CD4-positive, alpha-beta T cell (primary cell): ENCODE results near the gene BTBD16. TPM values are rescaled to one million over a fixed set of nuclear protein-coding genes. Genes with fewer than 3 reads are reported as not detected.

ENCODE experiments used
- ATAC-seq: fragments of 200-7000 bp; cut with Tn5 transposase; one replicate; pipeline ENCODE4 v1.10.0; 2022; ENCODE audit warnings: mild to moderate bottlenecking; ENCODE audit not compliant: poor library complexity
- CTCF ChIA-PET: fragments of 350-600 bp; sonication (Branson Sonifier 250); formaldehyde crosslinking; loops from one replicate; lab custom pipeline; 2021; ENCODE audit warnings: antibody characterized with exemption, inconsistent platforms; lab: Charles Lee
- POLR2A ChIA-PET: fragments of 350-600 bp; sonication (Branson Sonifier 250); formaldehyde crosslinking; loops from one replicate; lab custom pipeline; 2021; ENCODE audit warnings: antibody characterized with exemption, inconsistent platforms; lab: Charles Lee
- DNase-seq, 14 experiments: peaks; one replicate each; pipeline ENCODE4 v3.0.0-alpha.2; 2013 to 2020; ENCODE audit warnings: mixed read lengths in 2 of 14
- H3K27ac ChIP-seq, 2 donors: one replicate each; pipeline versions ENCODE4 v1.5.1 to v1.7.0; 2013; ENCODE audit warnings: low read length in 2 of 2, low read depth in 1 of 2, mild to moderate bottlenecking in 1 of 2
- H3K27me3 ChIP-seq, 2 experiments: 1 replicate in 1 of 2; 2 replicates in 1 of 2; pipeline versions ENCODE4 v1.6.1 to v1.7.0; 2013; ENCODE audit warnings: low read length in 2 of 2, control low read depth in 1 of 2, mild to moderate bottlenecking in 1 of 2, moderate library complexity in 1 of 2; ENCODE audit not compliant: insufficient read depth in 2 of 2, control insufficient read depth in 1 of 2
- H3K36me3 ChIP-seq: one replicate; pipeline ENCODE4 v1.6.1; 2013; ENCODE audit warnings: low read length, control low read depth; ENCODE audit not compliant: insufficient read depth
- H3K4me1 ChIP-seq: one replicate; pipeline ENCODE4 v1.6.1; 2013; ENCODE audit warnings: low read length, control low read depth; ENCODE audit not compliant: insufficient read depth
- H3K4me3 ChIP-seq: one replicate; pipeline ENCODE4 v1.5.1; 2013; ENCODE audit warnings: mild to moderate bottlenecking, low read length, moderate library complexity
- H3K9me3 ChIP-seq, 2 experiments: 1 replicate in 1 of 2; 2 replicates in 1 of 2; pipeline versions ENCODE4 v1.6.1 to v1.7.0; 2013; ENCODE audit warnings: low read length in 2 of 2, mild to moderate bottlenecking in 2 of 2, control low read depth in 1 of 2, moderate library complexity in 1 of 2; ENCODE audit not compliant: control insufficient read depth in 1 of 2, insufficient read depth in 1 of 2
- H3K27ac Mint-ChIP-seq: one replicate; pipeline ENCODE4 v1.8.0; 2020; ENCODE audit warnings: mixed read lengths
- H3K27me3 Mint-ChIP-seq: one replicate; pipeline ENCODE4 v1.8.0; 2021; ENCODE audit warnings: mixed read lengths
- H3K36me3 Mint-ChIP-seq: one replicate; pipeline ENCODE4 v1.8.0; 2021; ENCODE audit warnings: low read depth, mixed read lengths
- H3K4me1 Mint-ChIP-seq: one replicate; pipeline ENCODE4 v1.8.0; 2021; ENCODE audit warnings: low read depth, mixed read lengths
- H3K4me3 Mint-ChIP-seq: one replicate; pipeline ENCODE4 v1.8.0; 2020; ENCODE audit warnings: mild to moderate bottlenecking, mixed read lengths
- H3K9me3 Mint-ChIP-seq: one replicate; pipeline ENCODE4 v1.8.0; 2020; ENCODE audit warnings: mixed read lengths
- intact Hi-C, 2 experiments: fragments of 100-400 bp; cut with DNase I in 1 of 2; cut with micrococcal nuclease in 1 of 2; formaldehyde crosslinking; loops; one replicate each; pipeline versions ENCODE4 v1.15.1 to v1.9.0; 2023 to 2025; cut with DNase I, micrococcal nuclease
- total RNA-seq, 174 experiments: library from RNA in 2 of 174; stranded (reverse) in 2 of 174; gene quantifications; one replicate each; pipeline ENCODE4 v1.2.3 and lab custom pipeline; 2021 to 2026
- TF ChIP-seq, protein P1 (sequence below): fragments of 200-600 bp; IDR thresholded peaks from one replicate; pipeline ENCODE4 v1.8.0; 2022; ENCODE audit warnings: antibody characterized with exemption, mild to moderate bottlenecking

The BTBD16 gene
- total RNA-seq, 2 experiments from 2014 or later = not detected

DNA sequence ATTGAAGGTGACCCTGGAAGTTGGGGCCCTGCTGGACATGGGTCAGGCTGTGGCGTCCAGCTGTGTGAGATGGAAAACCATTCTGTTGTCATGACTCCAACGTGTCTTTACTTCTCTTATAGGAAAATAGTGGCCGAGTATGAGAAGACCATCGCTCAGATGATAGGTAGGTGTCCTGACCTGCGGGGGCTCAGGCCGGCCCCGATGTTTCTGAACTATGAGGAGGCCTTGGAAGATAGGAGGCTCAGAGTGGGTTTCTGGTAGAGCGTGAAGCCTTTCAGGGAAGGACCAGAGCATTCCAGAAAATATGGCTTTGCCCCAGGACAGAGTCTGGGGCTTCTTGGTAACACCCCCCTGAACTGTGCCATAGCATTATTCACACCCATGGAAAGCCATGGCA is 29.3 kb upstream of the BTBD16 start:
- Mint-ChIP-seq H3K36me3 (no peaks in the 10 kb centered on the region), H3K27ac (no peak overlapping the region), H3K4me1 (no peaks in the 10 kb centered on the region), H3K9me3 (no peaks in the 10 kb centered on the region), H3K27me3 (no peaks in the 10 kb centered on the region), H3K4me3 (no peak overlapping the region)
- no peaks in the 10 kb centered on the region for H3K4me1 ChIP-seq
- H3K27ac ChIP-seq = no peak overlapping the region
- DNase-seq (no peak), ATAC-seq (no peak)
- CTCF ChIA-PET = no interaction called here
- H3K4me3 ChIP-seq = no peak overlapping the region
- POLR2A ChIA-PET = no interaction called here
- TF ChIP-seq, protein P1, sequence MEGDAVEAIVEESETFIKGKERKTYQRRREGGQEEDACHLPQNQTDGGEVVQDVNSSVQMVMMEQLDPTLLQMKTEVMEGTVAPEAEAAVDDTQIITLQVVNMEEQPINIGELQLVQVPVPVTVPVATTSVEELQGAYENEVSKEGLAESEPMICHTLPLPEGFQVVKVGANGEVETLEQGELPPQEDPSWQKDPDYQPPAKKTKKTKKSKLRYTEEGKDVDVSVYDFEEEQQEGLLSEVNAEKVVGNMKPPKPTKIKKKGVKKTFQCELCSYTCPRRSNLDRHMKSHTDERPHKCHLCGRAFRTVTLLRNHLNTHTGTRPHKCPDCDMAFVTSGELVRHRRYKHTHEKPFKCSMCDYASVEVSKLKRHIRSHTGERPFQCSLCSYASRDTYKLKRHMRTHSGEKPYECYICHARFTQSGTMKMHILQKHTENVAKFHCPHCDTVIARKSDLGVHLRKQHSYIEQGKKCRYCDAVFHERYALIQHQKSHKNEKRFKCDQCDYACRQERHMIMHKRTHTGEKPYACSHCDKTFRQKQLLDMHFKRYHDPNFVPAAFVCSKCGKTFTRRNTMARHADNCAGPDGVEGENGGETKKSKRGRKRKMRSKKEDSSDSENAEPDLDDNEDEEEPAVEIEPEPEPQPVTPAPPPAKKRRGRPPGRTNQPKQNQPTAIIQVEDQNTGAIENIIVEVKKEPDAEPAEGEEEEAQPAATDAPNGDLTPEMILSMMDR = no peak
- H3K27me3 ChIP-seq = no peaks in the 10 kb centered on the region
- no peaks in the 10 kb centered on the region for H3K36me3 ChIP-seq
- intact Hi-C loops = no loop called here
- no peaks in the 10 kb centered on the region for H3K9me3 ChIP-seq

- Histone ChIP-seq H3K4me1 (no peaks in the 10 kb centered on the region), H3K4me3 (no peak overlapping the region), H3K27ac (no peak overlapping the region), H3K9me3 (no peaks in the 10 kb centered on the region), H3K36me3 (no peaks in the 10 kb centered on the region), H3K27me3 (no peaks in the 10 kb centered on the region)
- Mint-ChIP-seq H3K9me3 (no peaks in the 10 kb centered on the region), H3K27me3 (no peaks in the 10 kb centered on the region), H3K36me3 (no peaks in the 10 kb centered on the region), H3K4me1 (no peaks in the 10 kb centered on the region), H3K27ac (no peak overlapping the region), H3K4me3 (no peak overlapping the region)
- TF ChIP-seq, protein P1 = no peak
- intact Hi-C loops = no loop called here
- no peak for DNase-seq
- ChIA-PET CTCF (no interaction called here), POLR2A (no interaction called here)
- ATAC-seq = no peak
These were observed 27.5 kb upstream of the BTBD16 start for GRCh38 chr10:122243550-122243949.

DNA sequence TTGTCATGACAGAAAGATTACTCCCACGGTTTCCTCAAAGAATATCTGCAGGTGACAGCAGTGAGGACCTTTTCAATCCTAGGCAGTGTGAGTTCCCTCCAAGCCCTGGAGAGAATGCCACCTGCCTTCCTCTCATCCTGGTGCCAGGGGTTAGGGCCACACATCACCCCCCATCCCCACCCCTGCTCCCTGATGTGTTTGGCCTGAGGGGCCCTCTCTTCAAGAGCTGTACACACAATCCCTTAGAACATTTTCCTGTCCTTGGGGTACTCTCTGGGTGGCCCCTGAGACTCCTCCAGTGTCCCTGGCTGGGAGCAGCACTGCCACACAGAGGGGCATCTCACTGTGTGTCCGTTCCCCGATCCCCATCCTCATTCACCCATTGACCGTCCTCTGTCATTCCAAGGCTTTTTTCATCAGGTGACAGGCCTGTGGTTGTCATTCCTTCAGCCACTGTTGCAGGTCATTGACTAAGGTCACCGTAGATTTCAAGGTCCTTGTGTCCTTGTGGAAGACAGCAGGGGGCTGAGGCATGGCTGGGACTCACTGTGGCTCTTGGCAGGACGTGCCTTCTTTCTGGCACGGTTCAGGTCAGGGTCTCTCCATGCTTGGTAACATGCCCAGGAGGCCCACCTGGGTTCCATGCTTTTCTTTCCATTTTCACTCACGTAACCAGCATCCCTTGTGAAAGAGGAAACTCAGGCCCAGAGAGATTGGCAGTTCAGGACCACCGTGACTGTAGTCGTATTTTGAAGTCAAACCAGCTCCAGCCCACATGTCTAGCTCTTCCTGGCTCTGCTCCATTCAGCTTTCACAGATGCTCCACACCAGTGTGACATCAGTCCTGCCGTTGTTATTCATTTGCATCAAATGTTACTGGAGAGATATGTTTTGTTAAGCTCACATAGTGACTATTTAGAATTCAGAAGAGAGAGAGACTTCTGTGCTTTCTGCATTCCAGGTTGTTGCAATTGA is 26.8 kb upstream of the BTBD16 start:
- TF ChIP-seq, protein P1 = no peak
- H3K36me3 Mint-ChIP-seq = no peaks in the 10 kb centered on the region
- H3K4me1 Mint-ChIP-seq = no peaks in the 10 kb centered on the region
- H3K4me3 ChIP-seq = no peak overlapping the region
- no peaks in the 10 kb centered on the region for H3K36me3 ChIP-seq
- intact Hi-C loops = no loop called here
- no peak for ATAC-seq
- ChIA-PET POLR2A (no interaction called here), CTCF (no interaction called here)
- H3K4me1 ChIP-seq = no peaks in the 10 kb centered on the region
- H3K9me3 Mint-ChIP-seq = no peaks in the 10 kb centered on the region
- H3K27me3 Mint-ChIP-seq = no peaks in the 10 kb centered on the region
- no peaks in the 10 kb centered on the region for H3K27me3 ChIP-seq
- H3K9me3 ChIP-seq = no peaks in the 10 kb centered on the region
- no peak overlapping the region for H3K27ac ChIP-seq
- DNase-seq = no peak
- no peak overlapping the region for H3K4me3 Mint-ChIP-seq
- no peak overlapping the region for H3K27ac Mint-ChIP-seq
